Progenitor cell of endocrine pancreas (in vitro differentiated cells): ENCODE data around the gene TTLL6. TPM values are rescaled to one million over a fixed set of nuclear protein-coding genes. Genes with fewer than 3 reads are reported as not detected.

Source experiments
- DNase-seq: peaks from one replicate; pipeline ENCODE4 v3.0.0; 2021; ENCODE audit warnings: low spot score; ENCODE audit not compliant: unreplicated experiment
- H3K27ac Mint-ChIP-seq: 2 replicates; pipeline ENCODE4 v1.8.0; 2021; ENCODE audit warnings: mild to moderate bottlenecking, moderate library complexity, mixed read lengths
- H3K27me3 Mint-ChIP-seq: 2 replicates; pipeline ENCODE4 v1.8.0; 2021; ENCODE audit warnings: mixed read lengths
- H3K36me3 Mint-ChIP-seq: 2 replicates; pipeline ENCODE4 v1.8.0; 2022; ENCODE audit warnings: mixed read lengths; ENCODE audit not compliant: insufficient read depth
- H3K4me1 Mint-ChIP-seq: 2 replicates; pipeline ENCODE4 v1.8.0; 2021; ENCODE audit warnings: low read depth, mixed read lengths
- H3K4me3 Mint-ChIP-seq: 2 replicates; pipeline ENCODE4 v1.8.0; 2021; ENCODE audit warnings: low read depth, mild to moderate bottlenecking, moderate library complexity, mixed read lengths
- H3K9me3 Mint-ChIP-seq: 2 replicates; pipeline ENCODE4 v1.8.0; 2021; ENCODE audit warnings: low read depth, mixed read lengths
- long read RNA-seq: library from polyadenylated mRNA; unstranded; transcript quantifications from one replicate; pipeline ENCODE4 v2.0.0, GENCODE V29; 2020
- total RNA-seq: library from RNA; stranded (reverse); gene quantifications from 2 replicates; pipeline ENCODE4 v1.2.1, GENCODE V29; 2021
- TF ChIP-seq, protein P1 (sequence below): fragments of 200-600 bp; sonication (generic); IDR thresholded peaks from one replicate; pipeline ENCODE4 v1.5.0; 2021; ENCODE audit warnings: antibody characterized with exemption, mild to moderate bottlenecking; ENCODE audit not compliant: unreplicated experiment

Gene TTLL6
- total RNA-seq = 2.9 and 4.0 TPM in 2 replicates
- long read RNA-seq, partial matches to known transcripts = 3 of 5 reads
- long read RNA-seq, other reads (novel, unspliced or antisense) = 2 of 5 reads

DNA sequence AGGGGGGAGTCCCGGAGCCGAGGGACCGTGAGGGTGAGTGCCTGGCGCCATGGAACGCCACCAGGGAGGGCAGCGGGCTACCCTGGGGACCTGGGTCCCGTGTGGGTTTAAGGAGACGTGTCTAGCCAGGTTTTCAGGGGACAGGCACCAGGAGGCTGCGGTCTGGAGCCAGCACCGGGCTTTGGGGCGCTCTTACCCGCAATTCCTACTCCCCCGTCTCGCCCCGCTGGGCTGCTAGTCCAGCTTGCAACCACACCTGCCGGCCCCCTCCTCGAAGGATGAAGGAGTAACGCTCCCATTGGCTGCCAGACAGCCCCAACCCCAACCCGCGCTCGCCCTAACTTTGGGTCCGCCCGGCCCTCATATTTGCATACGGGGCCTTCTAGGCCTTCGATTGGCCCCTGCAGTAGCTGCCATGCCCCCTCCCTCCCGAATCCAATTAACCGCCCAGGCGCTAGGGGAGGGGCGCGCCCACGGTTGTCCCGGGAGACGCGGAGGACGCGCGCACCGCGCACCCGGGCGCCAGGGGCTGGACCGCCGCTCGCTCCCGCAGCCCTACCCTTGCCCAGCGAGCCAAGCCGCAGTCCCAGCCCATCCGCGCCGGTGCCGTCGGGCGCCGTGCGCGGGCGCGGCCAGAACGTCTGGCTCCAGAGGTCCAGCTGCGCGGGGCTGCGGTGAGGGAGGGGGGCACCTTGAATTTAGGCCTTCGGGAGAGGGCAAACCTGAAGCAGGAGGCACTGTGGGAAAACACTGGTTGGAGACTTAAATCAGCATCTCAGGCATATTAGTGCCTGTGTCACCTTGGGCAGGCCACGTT lies at the start of gene TTLL6:
Gene TTLL6, minus strand, starts transcription at position 456 of the 817 bp plus-strand sequence. Its CDS starts 157 bp downstream, at position 299.
- Mint-ChIP-seq H3K4me1 (peaks cover 13% of the 10 kb centered on the region), H3K27ac (no peak within 1 kb of the TSS), H3K4me3 (peak within 1 kb of the TSS; percentile 76), H3K27me3 (peaks cover 17% of the 10 kb centered on the region), H3K36me3 (no peaks in the 10 kb centered on the region), H3K9me3 (no peaks in the 10 kb centered on the region)
- TF ChIP-seq, protein P1, sequence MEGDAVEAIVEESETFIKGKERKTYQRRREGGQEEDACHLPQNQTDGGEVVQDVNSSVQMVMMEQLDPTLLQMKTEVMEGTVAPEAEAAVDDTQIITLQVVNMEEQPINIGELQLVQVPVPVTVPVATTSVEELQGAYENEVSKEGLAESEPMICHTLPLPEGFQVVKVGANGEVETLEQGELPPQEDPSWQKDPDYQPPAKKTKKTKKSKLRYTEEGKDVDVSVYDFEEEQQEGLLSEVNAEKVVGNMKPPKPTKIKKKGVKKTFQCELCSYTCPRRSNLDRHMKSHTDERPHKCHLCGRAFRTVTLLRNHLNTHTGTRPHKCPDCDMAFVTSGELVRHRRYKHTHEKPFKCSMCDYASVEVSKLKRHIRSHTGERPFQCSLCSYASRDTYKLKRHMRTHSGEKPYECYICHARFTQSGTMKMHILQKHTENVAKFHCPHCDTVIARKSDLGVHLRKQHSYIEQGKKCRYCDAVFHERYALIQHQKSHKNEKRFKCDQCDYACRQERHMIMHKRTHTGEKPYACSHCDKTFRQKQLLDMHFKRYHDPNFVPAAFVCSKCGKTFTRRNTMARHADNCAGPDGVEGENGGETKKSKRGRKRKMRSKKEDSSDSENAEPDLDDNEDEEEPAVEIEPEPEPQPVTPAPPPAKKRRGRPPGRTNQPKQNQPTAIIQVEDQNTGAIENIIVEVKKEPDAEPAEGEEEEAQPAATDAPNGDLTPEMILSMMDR = no peak
- DNase-seq = peak; percentile 80

DNA sequence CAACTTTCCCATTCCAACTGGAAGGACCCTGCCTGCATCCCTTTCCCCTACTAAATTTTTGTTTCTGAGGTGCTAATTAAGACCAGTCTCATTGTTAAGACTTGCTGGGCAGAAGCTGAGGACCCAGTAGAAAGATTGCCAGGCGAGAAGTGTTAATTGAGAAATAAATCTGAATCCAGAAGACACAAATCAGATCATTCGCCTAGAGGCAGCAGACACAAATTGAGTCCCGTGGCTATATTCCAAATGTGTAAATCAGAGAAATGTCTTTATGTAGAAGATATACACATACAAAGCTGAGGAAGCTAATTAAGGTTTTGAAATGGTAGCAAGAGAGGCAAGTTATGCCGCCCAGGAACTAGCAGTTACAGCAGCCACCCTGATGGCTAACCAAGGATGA lies 43.4 kb upstream of the TTLL6 start:
- H3K36me3 Mint-ChIP-seq = peaks cover 26% of the 10 kb centered on the region
- no peaks in the 10 kb centered on the region for H3K27me3 Mint-ChIP-seq
- no peak for DNase-seq
- H3K27ac Mint-ChIP-seq = no peak overlapping the region
- TF ChIP-seq, protein P1 = no peak
- H3K4me1 Mint-ChIP-seq = peaks cover under 1% of the 10 kb centered on the region
- H3K4me3 Mint-ChIP-seq = no peak overlapping the region
- H3K9me3 Mint-ChIP-seq = no peaks in the 10 kb centered on the region

DNA sequence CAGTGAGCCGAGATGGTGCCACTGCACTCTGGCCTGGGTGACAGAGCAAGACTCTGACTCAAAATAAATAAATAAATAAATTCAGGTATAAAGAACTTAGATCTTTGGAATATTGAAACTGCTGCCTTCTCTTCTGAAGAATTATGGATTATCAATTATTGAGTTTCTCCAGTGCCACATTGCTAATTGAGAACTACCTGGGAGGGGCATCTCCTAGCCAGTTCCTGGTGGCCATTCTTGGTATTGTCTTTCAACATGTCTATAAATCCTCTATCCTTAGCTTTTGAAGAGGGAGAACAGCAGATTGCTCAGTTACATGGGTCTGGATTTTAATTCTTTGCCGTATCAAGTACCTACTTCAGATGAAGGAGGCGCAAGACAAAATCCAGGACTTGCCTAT lies 43.0 kb upstream of the TTLL6 start:
- peaks cover 4% of the 10 kb centered on the region for H3K4me1 Mint-ChIP-seq
- H3K4me3 Mint-ChIP-seq = no peak overlapping the region
- no peaks in the 10 kb centered on the region for H3K9me3 Mint-ChIP-seq
- H3K36me3 Mint-ChIP-seq = peaks cover 25% of the 10 kb centered on the region
- no peak for DNase-seq
- H3K27ac Mint-ChIP-seq = no peak overlapping the region
- H3K27me3 Mint-ChIP-seq = no peaks in the 10 kb centered on the region
- TF ChIP-seq, protein P1 = peak; percentile 42

DNA sequence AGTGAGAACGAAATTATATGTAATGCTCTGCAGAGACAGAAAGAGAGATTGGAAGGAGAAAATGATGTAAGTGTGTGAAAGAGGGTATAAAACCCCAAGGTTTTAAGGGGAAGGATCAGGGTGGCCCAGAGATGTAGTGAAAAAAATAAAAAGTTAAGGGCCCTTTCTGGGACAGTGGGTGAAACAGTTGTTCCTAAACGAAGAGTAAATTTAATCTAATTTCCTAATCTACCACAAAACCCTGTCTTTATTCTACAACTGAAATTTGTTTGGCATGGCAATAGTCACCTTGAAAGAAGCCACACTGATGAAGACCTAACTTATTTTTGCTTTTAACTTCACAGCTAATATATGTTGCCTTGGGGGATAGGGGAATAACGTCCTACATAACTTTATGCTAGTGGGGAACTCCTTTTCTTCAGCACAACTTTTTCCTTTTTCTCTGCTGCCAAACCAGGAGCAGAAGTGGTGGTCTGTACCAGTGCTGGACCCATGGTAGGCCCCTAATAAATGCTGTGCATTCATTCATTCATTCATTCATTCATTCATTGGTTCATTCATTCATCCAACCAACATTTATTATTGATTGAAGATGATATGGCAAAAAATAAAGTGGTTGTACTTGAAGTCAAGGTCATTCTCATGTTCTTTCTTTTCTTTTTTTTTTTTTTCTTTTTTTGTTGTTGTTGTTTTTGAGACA lies 39.2 kb upstream of the TTLL6 start:
- H3K27ac Mint-ChIP-seq = no peak overlapping the region
- peaks cover 21% of the 10 kb centered on the region for H3K36me3 Mint-ChIP-seq
- H3K27me3 Mint-ChIP-seq = no peaks in the 10 kb centered on the region
- DNase-seq = no peak
- TF ChIP-seq, protein P1 = no peak
- peaks cover 14% of the 10 kb centered on the region for H3K4me1 Mint-ChIP-seq
- H3K9me3 Mint-ChIP-seq = no peaks in the 10 kb centered on the region
- H3K4me3 Mint-ChIP-seq = no peak overlapping the region

DNA sequence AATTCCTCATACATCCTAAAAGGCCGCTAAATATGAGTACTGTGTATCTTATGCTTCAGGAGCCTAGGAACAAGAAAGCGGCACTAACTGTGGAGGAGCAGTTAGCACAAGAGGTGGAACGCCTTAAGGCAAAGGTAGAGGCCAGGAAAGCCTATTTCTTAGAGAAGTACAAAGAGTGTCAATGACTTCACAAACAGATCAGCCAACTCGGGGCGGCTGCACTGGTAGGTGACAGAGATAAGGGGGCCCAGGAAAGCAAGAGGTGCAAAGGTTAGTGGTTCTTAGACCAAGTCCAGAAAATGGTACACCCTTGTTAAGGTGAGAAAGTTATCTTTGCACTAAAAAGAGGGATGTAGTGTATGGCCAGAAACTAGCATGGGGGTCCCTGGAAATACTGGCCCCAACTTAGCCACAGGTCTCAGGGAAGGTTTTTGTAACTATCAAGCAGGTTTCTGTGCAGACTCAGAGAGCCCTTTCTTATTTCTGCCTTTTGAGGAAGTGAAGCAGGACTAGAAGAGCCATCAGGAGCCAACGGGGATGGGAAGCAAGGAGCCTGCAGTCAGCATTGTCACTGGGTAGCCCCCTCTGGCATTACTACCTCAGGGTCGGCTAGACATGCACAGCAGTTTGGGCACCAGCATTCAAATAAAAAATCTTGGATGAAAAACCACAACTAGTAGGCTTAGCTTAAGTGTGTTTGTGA lies 37.9 kb upstream of the TTLL6 start:
- TF ChIP-seq, protein P1 = no peak
- Mint-ChIP-seq H3K4me3 (no peak overlapping the region), H3K36me3 (peaks cover 20% of the 10 kb centered on the region), H3K9me3 (no peaks in the 10 kb centered on the region), H3K27me3 (no peaks in the 10 kb centered on the region), H3K27ac (no peak overlapping the region), H3K4me1 (peaks cover 14% of the 10 kb centered on the region)
- no peak for DNase-seq
